Adrenal gland (tissue), 12 donors: ENCODE measurements around the gene AHNAK2. TPM values are rescaled to one million over a fixed set of nuclear protein-coding genes. Genes with fewer than 3 reads are reported as not detected.
"Not testable (repeated sequence)": the region's sequence is repeated elsewhere in the genome, so short reads cannot be mapped to it uniquely, and the experiment has no call there.

Experiments used
- DNase-seq, 7 donors: peaks; one replicate each; pipeline ENCODE4 v3.0.0-alpha.2; 2019 to 2020
- H3K27ac ChIP-seq, 5 donors: fragments of 200-600 bp; sonication (generic) in 4 of 5; 1 replicate in 3 of 5; 2 replicates in 2 of 5; pipeline versions ENCODE4 v1.5.1 to v1.8.0; 2016 to 2020; ENCODE audit warnings: mild to moderate bottlenecking in 1 of 5
- H3K27me3 ChIP-seq: fragments of 200-600 bp; 2 replicates; pipeline ENCODE4 v1.8.0; 2021
- H3K36me3 ChIP-seq, 2 donors: fragments of 200-600 bp; replicated peaks in 1 of 2; 1 replicate in 1 of 2; 2 replicates in 1 of 2; pipeline versions ENCODE4 v1.5.1 to v1.8.0; 2018 to 2022
- H3K4me1 ChIP-seq, 2 donors: fragments of 200-600 bp; replicated peaks in 1 of 2; 1 replicate in 1 of 2; 2 replicates in 1 of 2; pipeline versions ENCODE4 v1.5.1 to v1.8.0; 2018 to 2021
- H3K4me3 ChIP-seq, 4 donors: fragments of 200-600 bp; sonication (generic) in 3 of 4; one replicate each; pipeline ENCODE4 v1.5.1; 2016 to 2018
- H3K9me3 ChIP-seq, 3 donors: fragments of 200-600 bp; sonication (generic) in 1 of 3; replicated peaks in 1 of 3; 1 replicate in 2 of 3; 2 replicates in 1 of 3; pipeline versions ENCODE4 v1.5.1 to v1.8.0; 2016 to 2021
- POLR2A ChIP-seq, 2 donors: fragments of 450-650 bp; IDR thresholded peaks; one replicate each; pipeline ENCODE4 v1.6.1; 2017; ENCODE audit warnings: antibody characterized with exemption in 2 of 2, mild to moderate bottlenecking in 2 of 2, moderate library complexity in 1 of 2
- WGBS, 4 donors: extraction: QIAGEN DNeasy Blood & Tissue Kit in 2 of 4; methylation state at CpG; one replicate each; pipeline versions ENCODE4 v1.1.5 to v1.1.7; 2013 to 2017; 5-methylcytosine and 5-hydroxymethylcytosine counted together
- intact Hi-C, 2 donors: fragments of 100-400 bp; cut with DNase I; formaldehyde crosslinking; loops; one replicate each; pipeline versions ENCODE4 v1.14.1 to v1.15.0; 2022 to 2023
- polyA plus RNA-seq, 3 donors: library from polyadenylated mRNA; stranded (reverse); fragments of 200-250 nt in 2 of 3; fragments of 350-450 nt in 1 of 3; fragmentation: Illumina TruSeq in 1 of 3; extraction: RNeasy Lipid Tissue Mini Kit (QIAGEN cat#74804) in 1 of 3; gene quantifications; one replicate each; pipeline ENCODE4 v1.2.3, GENCODE V29; 2013 to 2014
- total RNA-seq, 9 donors: library from RNA; depleted of rRNA in 4 of 9; stranded (reverse); fragments of >200 nt in 4 of 9; fragments of 120-200 nt in 1 of 9; fragmentation: NEBNext Ultra II Directional in 1 of 9; extraction: Animal tissue kit (Norgen Biotek cat#: 25700) in 1 of 9; gene quantifications; one replicate each; pipeline versions ENCODE4 v1.1.0 to v1.2.4, GENCODE V29; 2013 to 2023
- TF ChIP-seq, protein P1 (sequence below), 6 experiments: fragments of 450-650 bp in 4 of 6; fragments of 200-600 bp in 2 of 6; sonication (generic) in 1 of 6; IDR thresholded peaks; 1 replicate in 5 of 6; 2 replicates in 1 of 6; pipeline versions ENCODE4 v1.5.1 to v1.8.0; 2016 to 2021; ENCODE audit warnings: antibody characterized with exemption in 6 of 6, mild to moderate bottlenecking in 2 of 6, moderate library complexity in 1 of 6
- donor health status: healthy with polysubstance abuse.
- donor health status: Bipolar disorder and iron deficiency.
- donor health status: DM: yes; HTN: yes; CAD: no.
- donor health status: DM: no; HTN: no; CAD: no.
- donor health status: DM: no; HTN: no; CAD: no.
- donor health status: DM: yes; HTN: yes; CAD: no.

The AHNAK2 gene
- total and polyA plus RNA-seq, 12 donors = 0.67 to 16.0 (median 4.1) TPM

DNA sequence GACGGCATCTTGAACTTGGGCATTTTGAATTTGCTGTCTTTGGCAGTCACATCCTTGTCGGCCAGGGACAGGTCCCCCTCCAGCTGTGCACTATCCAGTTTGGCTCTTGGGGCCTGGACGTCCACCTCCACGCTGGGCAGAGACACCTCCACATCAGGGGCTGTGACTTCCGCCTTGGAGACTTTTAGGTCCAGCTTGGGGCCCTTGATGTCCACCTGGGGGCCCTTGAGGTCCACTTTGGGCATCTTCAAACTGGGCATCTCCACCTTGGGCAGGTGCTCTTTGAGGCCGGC lies 34.2 kb downstream of the AHNAK2 start:
- H3K9me3 ChIP-seq, H3K27me3 ChIP-seq, H3K4me3 ChIP-seq, intact Hi-C loops, H3K36me3 ChIP-seq, DNase-seq, H3K27ac ChIP-seq, H3K4me1 ChIP-seq: not testable (repeated sequence)
- WGBS, 4 donors = 69 to 100% (median 80%) methylated on average over 2 to 6 of the region's 6 CpGs

DNA sequence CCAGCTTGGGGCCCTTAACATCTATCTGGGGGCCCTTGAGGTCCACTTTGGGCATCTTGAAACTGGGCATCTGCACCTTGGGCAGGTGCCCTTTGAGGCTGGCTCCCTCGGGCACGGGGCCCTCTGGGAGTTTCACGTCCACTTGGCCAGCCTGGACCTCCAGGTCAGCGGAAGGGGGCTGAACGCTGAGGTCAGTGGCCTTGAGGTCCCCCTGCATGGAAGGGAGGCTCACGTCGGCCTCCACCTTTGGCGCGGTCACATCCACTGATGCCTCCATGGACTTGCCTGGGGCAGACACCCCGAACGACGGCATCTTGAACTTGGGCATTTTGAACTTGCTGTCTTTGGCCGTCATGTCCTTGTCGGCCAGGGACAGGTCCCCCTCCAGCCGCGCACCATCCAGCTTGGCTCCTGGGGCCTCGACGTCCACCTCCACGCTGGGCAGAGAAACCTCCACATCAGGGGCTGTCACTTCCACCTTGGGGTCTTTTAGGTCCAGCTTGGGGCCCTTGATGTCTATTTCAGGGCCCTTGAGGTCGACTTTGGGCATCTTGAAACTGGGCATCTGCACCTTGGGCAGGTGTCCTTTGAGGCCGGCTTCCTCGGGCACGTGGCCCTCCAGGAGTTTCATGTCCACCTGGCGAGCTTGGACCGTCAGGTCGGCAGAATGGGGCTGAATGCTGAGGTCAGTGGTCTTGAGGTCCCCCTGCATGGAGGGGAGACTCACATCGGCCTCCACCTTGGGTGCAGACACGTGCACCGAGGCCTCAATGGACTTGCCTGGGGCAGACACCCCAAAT lies 34.8 kb downstream of the AHNAK2 start:
- H3K9me3 ChIP-seq, H3K36me3 ChIP-seq, H3K27ac ChIP-seq, H3K4me3 ChIP-seq, H3K27me3 ChIP-seq, intact Hi-C loops, H3K4me1 ChIP-seq: not testable (repeated sequence)
- WGBS, 4 donors = 84 to 92% (median 89%) methylated on average over 22 to 29 of the region's 29 CpGs
- peak in 1 of 7 donors; percentile 10 for DNase-seq

DNA sequence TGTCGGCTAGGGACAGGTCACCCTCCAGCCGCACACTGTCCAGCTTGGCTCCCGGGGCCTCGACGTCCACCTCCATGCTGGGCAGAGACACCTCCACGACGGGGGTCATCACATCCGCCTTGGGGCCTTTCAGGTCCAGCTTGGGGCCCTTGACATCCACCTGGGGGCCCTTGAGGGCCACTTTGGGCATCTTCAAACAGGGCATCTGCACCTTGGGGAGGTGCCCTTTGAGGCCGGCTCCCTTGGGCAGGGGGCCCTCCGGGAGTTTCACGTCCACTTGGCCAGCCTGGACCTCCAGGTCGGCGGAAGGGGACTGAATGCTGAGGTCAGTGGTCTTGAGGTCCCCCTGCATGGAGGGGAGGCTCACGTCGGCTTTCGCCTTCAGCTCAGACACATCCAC lies 35.6 kb downstream of the AHNAK2 start:
- TF ChIP-seq, protein P1, sequence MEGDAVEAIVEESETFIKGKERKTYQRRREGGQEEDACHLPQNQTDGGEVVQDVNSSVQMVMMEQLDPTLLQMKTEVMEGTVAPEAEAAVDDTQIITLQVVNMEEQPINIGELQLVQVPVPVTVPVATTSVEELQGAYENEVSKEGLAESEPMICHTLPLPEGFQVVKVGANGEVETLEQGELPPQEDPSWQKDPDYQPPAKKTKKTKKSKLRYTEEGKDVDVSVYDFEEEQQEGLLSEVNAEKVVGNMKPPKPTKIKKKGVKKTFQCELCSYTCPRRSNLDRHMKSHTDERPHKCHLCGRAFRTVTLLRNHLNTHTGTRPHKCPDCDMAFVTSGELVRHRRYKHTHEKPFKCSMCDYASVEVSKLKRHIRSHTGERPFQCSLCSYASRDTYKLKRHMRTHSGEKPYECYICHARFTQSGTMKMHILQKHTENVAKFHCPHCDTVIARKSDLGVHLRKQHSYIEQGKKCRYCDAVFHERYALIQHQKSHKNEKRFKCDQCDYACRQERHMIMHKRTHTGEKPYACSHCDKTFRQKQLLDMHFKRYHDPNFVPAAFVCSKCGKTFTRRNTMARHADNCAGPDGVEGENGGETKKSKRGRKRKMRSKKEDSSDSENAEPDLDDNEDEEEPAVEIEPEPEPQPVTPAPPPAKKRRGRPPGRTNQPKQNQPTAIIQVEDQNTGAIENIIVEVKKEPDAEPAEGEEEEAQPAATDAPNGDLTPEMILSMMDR (IDR thresholded peaks at IDR 0.05) = no peak
- TF ChIP-seq POLR2A (IDR thresholded peaks at IDR 0.05) = no peak
- 86 to 94% (median 93%) methylated on average over 13 to 16 of the region's 16 CpGs for WGBS, 4 donors
- DNase-seq = peak in 1 of 7 donors; percentile 7
- intact Hi-C loops = no loop called here
- Histone ChIP-seq H3K4me3 (no peak overlapping the region), H3K27me3 (no peaks in the 10 kb centered on the region), H3K27ac (no peak overlapping the region), H3K9me3 (no peaks in the 10 kb centered on the region), H3K4me1 (no peaks in the 10 kb centered on the region), H3K36me3 (no peaks in the 10 kb centered on the region)

DNA sequence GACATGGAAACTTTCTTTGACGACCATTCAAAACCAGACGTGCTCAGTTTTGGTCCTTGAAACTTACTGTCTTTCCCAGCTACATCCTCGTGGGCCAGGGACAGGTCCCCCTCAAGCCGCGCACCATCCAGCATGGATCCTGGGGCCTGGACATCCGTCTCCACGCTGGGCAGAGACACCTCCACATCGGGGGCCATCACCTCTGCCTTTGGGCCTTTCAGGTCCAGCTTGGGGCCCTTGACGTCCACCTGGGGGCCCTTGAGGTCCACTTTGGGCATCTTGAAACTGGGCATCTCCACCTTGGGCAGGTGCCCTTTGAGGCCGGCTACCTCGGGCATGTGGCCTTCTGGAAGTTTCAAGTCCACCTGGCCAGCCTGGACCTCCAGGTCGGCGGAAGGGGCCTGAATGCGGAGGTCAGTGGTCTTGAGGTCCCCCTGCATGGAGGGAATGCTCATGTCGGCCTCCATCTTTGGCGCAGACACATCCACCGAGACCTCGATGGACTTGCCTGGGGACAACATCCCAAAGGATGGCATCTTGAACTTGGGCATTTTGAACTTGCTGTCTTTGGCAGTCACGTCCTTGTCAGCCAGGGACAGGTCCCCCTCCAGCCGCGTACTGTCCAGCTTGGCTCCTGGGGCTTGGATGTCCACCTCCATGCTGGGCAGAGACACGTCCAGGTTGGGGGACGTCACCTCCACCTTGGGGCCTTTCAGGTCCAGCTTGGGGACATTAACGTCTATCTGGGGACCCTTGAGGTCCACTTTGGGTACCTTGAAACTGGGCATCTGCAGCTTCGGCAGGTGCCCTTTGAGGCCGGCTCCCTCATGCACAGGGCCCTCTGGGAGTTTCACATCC lies 36.4 kb downstream of the AHNAK2 start:
- no peak overlapping the region for H3K27ac ChIP-seq
- 89 to 93% (median 90%) methylated on average over 13 to 26 of the region's 26 CpGs for WGBS, 4 donors
- H3K4me3 ChIP-seq = no peak overlapping the region
- no peaks in the 10 kb centered on the region for H3K9me3 ChIP-seq
- TF ChIP-seq, protein P1 (IDR thresholded peaks at IDR 0.05) = no peak
- intact Hi-C loops = no loop called here
- no peaks in the 10 kb centered on the region for H3K4me1 ChIP-seq
- peak in 1 of 7 donors; percentile 7 for DNase-seq
- H3K27me3 ChIP-seq = no peaks in the 10 kb centered on the region
- H3K36me3 ChIP-seq = no peaks in the 10 kb centered on the region

DNA sequence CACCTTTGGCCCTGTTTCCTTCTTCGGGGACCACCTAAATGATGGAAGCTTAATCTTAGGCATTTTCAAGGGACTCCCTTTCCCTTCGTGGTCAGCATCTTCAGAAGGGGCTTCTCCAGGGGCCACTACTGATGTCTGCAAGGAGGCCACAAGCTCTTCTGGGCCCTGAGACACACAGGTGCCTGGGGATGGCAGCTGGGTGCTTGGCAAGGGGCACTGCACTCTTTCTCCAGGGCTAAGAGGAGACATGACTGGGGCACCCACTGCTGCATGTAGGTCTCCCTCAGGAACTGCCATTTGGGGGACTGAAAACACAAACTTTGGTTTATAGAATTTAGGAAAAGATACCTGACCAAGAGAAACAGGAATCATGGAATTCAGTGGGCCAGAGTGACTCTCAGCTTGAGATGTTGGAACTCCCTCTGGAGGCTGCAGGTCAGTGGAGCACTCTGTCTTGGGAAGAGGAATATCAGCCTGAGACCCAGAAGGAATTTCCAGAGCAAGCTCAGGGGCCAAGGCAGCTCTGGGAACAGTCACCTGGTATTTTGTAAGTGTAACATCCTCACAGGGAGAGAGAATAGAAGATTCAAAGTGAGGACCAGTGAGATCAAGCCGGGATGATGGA lies 37.5 kb downstream of the AHNAK2 start:
- no peak for DNase-seq
- no peak overlapping the region for H3K4me3 ChIP-seq
- H3K4me1 ChIP-seq = no peaks in the 10 kb centered on the region
- H3K27ac ChIP-seq = no peak overlapping the region
- intact Hi-C loops = no loop called here
- H3K27me3 ChIP-seq = no peaks in the 10 kb centered on the region
- H3K36me3 ChIP-seq = no peaks in the 10 kb centered on the region
- TF ChIP-seq POLR2A (IDR thresholded peaks at IDR 0.05) = no peak
- TF ChIP-seq, protein P1 (IDR thresholded peaks at IDR 0.05) = no peak
- whole genome bisulfite sequencing, 4 donors = 65 to 91% (median 74%) methylated on average over 3 of the region's 3 CpGs
- no peaks in the 10 kb centered on the region for H3K9me3 ChIP-seq
